HCT116 (cell line): Measurements from ENCODE around the gene SLC25A21. TPM values are rescaled to one million over a fixed set of nuclear protein-coding genes. Genes with fewer than 3 reads are reported as not detected.

Experiments used
- ATAC-seq: fragments of 200-7000 bp; cut with Tn5 transposase; 2 replicates; pipeline ENCODE4 v1.9.1; 2020; ENCODE audit warnings: mild to moderate bottlenecking, moderate library complexity
- BruUV-seq: library from RNA; stranded (reverse); fragments of 400-500 nt; replicated peaks from 2 replicates; lab custom pipeline; 2021; lab: Mats Ljungman, UMichigan
- CTCF ChIA-PET: fragments of 300-600 bp; sonication (Branson Sonifier 250); formaldehyde crosslinking; loops from one replicate; lab custom pipeline; 2021; ENCODE audit warnings: antibody characterized with exemption; lab: Charles Lee
- POLR2A ChIA-PET: fragments of 300-600, 350-600 bp; sonication (Branson Sonifier 250); formaldehyde crosslinking; loops from one replicate; lab custom pipeline; 2021; ENCODE audit warnings: antibody characterized with exemption; lab: Charles Lee
- RAD21 ChIA-PET, 2 experiments: fragments of 300-600 bp; sonication (Branson Sonifier 250); formaldehyde crosslinking; loops; one replicate each; lab custom pipeline; 2023; ENCODE audit warnings: low total read pairs in 2 of 2; ENCODE audit not compliant: uncharacterized antibody in 2 of 2, unreplicated experiment in 2 of 2, low non-redundant PET in 1 of 2; lab: Charles Lee
- DNase-seq: peaks from one replicate; pipeline ENCODE4 v3.0.0-alpha.2; 2010; ENCODE audit warnings: low read depth, low spot score
- H2AFZ ChIP-seq: fragments of 200-600 bp; shearing (Covaris generic), sonication (generic); 2 replicates; pipeline ENCODE4 v1.6.1; 2017; ENCODE audit warnings: low read depth, mixed run types, mixed read lengths, antibody characterized with exemption, low read length; ENCODE audit not compliant: poor library complexity, severe bottlenecking
- H3K27ac ChIP-seq: 2 replicates; pipeline ENCODE4 v1.5.1; 2012; ENCODE audit warnings: low read depth, low read length
- H3K27me3 ChIP-seq: fragments of 200-600 bp; sonication (generic); 2 replicates; pipeline ENCODE4 v1.6.1; 2016; ENCODE audit warnings: mixed run types, low read length, mixed read lengths; ENCODE audit not compliant: insufficient read depth
- H3K36me3 ChIP-seq, 2 experiments: fragments of 200-500 bp in 1 of 2; fragments of 200-600 bp in 1 of 2; sonication (Bioruptor generic) in 1 of 2; sonication (generic) in 1 of 2; 2 replicates each; pipeline versions ENCODE4 v1.5.1 to v1.6.1; 2014 to 2016; ENCODE audit warnings: low read length in 2 of 2, inconsistent platforms in 1 of 2, mixed read lengths in 1 of 2, mixed run types in 1 of 2; ENCODE audit not compliant: insufficient read depth in 2 of 2, control insufficient read depth in 1 of 2
- H3K4me1 ChIP-seq, 2 experiments: fragments of 200-600 bp in 1 of 2; sonication (generic) in 1 of 2; 2 replicates each; pipeline versions ENCODE4 v1.5.1 to v1.6.1; 2012 to 2017; ENCODE audit warnings: low read length in 2 of 2, inconsistent platforms in 1 of 2, mild to moderate bottlenecking in 1 of 2, mixed read lengths in 1 of 2, mixed run types in 1 of 2, moderate library complexity in 1 of 2; ENCODE audit not compliant: insufficient read depth in 2 of 2, control insufficient read depth in 1 of 2
- H3K4me2 ChIP-seq: fragments of 200-600 bp; sonication (generic); 2 replicates; pipeline ENCODE4 v1.6.1; 2017; ENCODE audit warnings: mixed run types, low read length, mixed read lengths
- H3K4me3 ChIP-seq, 2 experiments: fragments of 200-600 bp in 1 of 2; sonication (generic) in 1 of 2; replicated peaks in 1 of 2; 2 replicates each; pipeline ENCODE4 v1.5.1; 2011 to 2016; ENCODE audit warnings: low read length in 2 of 2, control low read depth in 1 of 2, low read depth in 1 of 2, mild to moderate bottlenecking in 1 of 2, mixed read lengths in 1 of 2, mixed run types in 1 of 2
- H3K79me2 ChIP-seq: fragments of 200-600 bp; sonication (generic); 2 replicates; pipeline ENCODE4 v1.6.1; 2017; ENCODE audit warnings: mild to moderate bottlenecking, mixed run types, low read length, moderate library complexity, mixed read lengths; ENCODE audit not compliant: insufficient read depth
- H3K9ac ChIP-seq: fragments of 200-600 bp; sonication (generic); 2 replicates; pipeline ENCODE4 v1.6.1; 2016; ENCODE audit warnings: low read length, mixed read lengths
- H3K9me2 ChIP-seq: fragments of 200-600 bp; sonication (generic), shearing (Covaris generic); 2 replicates; pipeline ENCODE4 v1.6.1; 2017; ENCODE audit warnings: mixed run types, mild to moderate bottlenecking, moderate library complexity; ENCODE audit not compliant: insufficient read depth
- H3K9me3 ChIP-seq, 2 experiments: fragments of 200-500 bp in 1 of 2; fragments of 200-600 bp in 1 of 2; sonication (Bioruptor generic) in 1 of 2; sonication (generic) in 1 of 2; 2 replicates each; pipeline ENCODE4 v1.6.1; 2014 to 2017; ENCODE audit warnings: low read length in 2 of 2, mixed read lengths in 2 of 2, inconsistent platforms in 1 of 2, low read depth in 1 of 2, mild to moderate bottlenecking in 1 of 2, mixed run types in 1 of 2, moderate library complexity in 1 of 2; ENCODE audit not compliant: control insufficient read depth in 1 of 2, insufficient read depth in 1 of 2
- H4K20me1 ChIP-seq: fragments of 200-600 bp; sonication (generic), shearing (Covaris generic); 2 replicates; pipeline ENCODE4 v1.6.1; 2017; ENCODE audit warnings: mixed run types, mild to moderate bottlenecking, moderate library complexity; ENCODE audit not compliant: insufficient read depth
- CBX3 ChIP-seq: IDR thresholded peaks from 2 replicates; pipeline ENCODE4 v1.6.1; 2012; ENCODE audit warnings: low read depth
- CEBPB ChIP-seq: IDR thresholded peaks from 2 replicates; pipeline ENCODE4 v1.6.1; 2012; ENCODE audit warnings: low read depth
- CTCF ChIP-seq, 3 experiments: fragments of 200-600 bp in 1 of 3; sonication (generic) in 1 of 3; IDR thresholded peaks in 2 of 3; conservative IDR thresholded peaks in 1 of 3; 2 replicates each; pipeline ENCODE4 v1.5.1; 2012 to 2017; ENCODE audit warnings: low read depth in 2 of 3, low read length in 2 of 3, antibody characterized with exemption in 1 of 3, borderline replicate concordance in 1 of 3, control low read depth in 1 of 3, mild to moderate bottlenecking in 1 of 3, mixed read lengths in 1 of 3, mixed run types in 1 of 3, moderate library complexity in 1 of 3; ENCODE audit not compliant: insufficient read depth in 1 of 3
- ELF1 ChIP-seq: IDR thresholded peaks from 2 replicates; pipeline ENCODE4 v1.6.1; 2012; ENCODE audit warnings: low read depth, borderline replicate concordance
- FOSL1 ChIP-seq: IDR thresholded peaks from 2 replicates; pipeline ENCODE4 v1.6.1; 2012; ENCODE audit warnings: low read depth
- JUND ChIP-seq: IDR thresholded peaks from 2 replicates; pipeline ENCODE4 v1.6.1; 2012
- MAX ChIP-seq: IDR thresholded peaks from 2 replicates; pipeline ENCODE4 v1.6.1; 2012
- POLR2A ChIP-seq: IDR thresholded peaks from 2 replicates; pipeline ENCODE4 v1.7.0; 2011; ENCODE audit warnings: borderline replicate concordance; ENCODE audit not compliant: insufficient read depth, insufficient read length; ENCODE audit errors: extremely low read depth
- POLR2AphosphoS5 ChIP-seq: IDR thresholded peaks from 2 replicates; pipeline ENCODE4 v1.6.1; 2011; ENCODE audit warnings: mild to moderate bottlenecking, low read depth, low read length, moderate library complexity
- RAD21 ChIP-seq: IDR thresholded peaks from 2 replicates; pipeline ENCODE4 v1.6.1; 2012; ENCODE audit warnings: low read depth, mild to moderate bottlenecking
- SRF ChIP-seq: IDR thresholded peaks from 2 replicates; pipeline ENCODE4 v1.6.1; 2012; ENCODE audit warnings: low read depth
- TCF7L2 ChIP-seq: IDR thresholded peaks from 2 replicates; pipeline ENCODE4 v1.7.0; 2011; ENCODE audit warnings: borderline replicate concordance, inconsistent platforms; ENCODE audit not compliant: insufficient read depth, insufficient read length; ENCODE audit errors: extremely low read depth
- YY1 ChIP-seq: IDR thresholded peaks from 2 replicates; pipeline ENCODE4 v1.6.1; 2011; ENCODE audit warnings: low read length, low read depth, moderate library complexity, mild to moderate bottlenecking; ENCODE audit not compliant: insufficient replicate concordance; ENCODE audit errors: extremely low read depth
- ZBTB33 ChIP-seq: IDR thresholded peaks from 2 replicates; pipeline ENCODE4 v1.6.1; 2011; ENCODE audit warnings: mild to moderate bottlenecking, low read length, moderate library complexity; ENCODE audit not compliant: insufficient replicate concordance; ENCODE audit errors: extremely low read depth
- ZFX ChIP-seq: fragments of 450-650 bp; IDR thresholded peaks from 2 replicates; pipeline ENCODE4 v1.6.1; 2017
- ZNF274 ChIP-seq: fragments of 200-500 bp; sonication (Bioruptor generic); IDR thresholded peaks from 2 replicates; pipeline ENCODE4 v1.6.1; 2014; ENCODE audit warnings: mild to moderate bottlenecking, low read depth, low read length, inconsistent platforms
- intact Hi-C: fragments of 100-400 bp; cut with micrococcal nuclease; formaldehyde crosslinking; loops from 2 replicates; pipeline ENCODE4 v1.10.0; 2022
- total RNA-seq: library from RNA; stranded (reverse); gene quantifications from one replicate; pipeline ENCODE4 v1.2.1, GENCODE V29; 2021; ENCODE audit not compliant: unreplicated experiment

Gene SLC25A21
- total RNA-seq, 1 experiment from 2014 or later = 3.5 TPM

GRCh38 chr14:36935976-36936678 is 236.3 kb downstream of the SLC25A21 start:
- no peak for TF ChIP-seq YY1
- TF ChIP-seq CBX3 = no peak
- no peak for TF ChIP-seq ZFX
- no peak for TF ChIP-seq POLR2AphosphoS5
- TF ChIP-seq RAD21 = no peak
- no peak for TF ChIP-seq ELF1
- no peak for TF ChIP-seq CEBPB
- Histone ChIP-seq H2AFZ (no peak overlapping the region), H3K4me1 (no peaks in the 10 kb centered on the region), H3K27ac (no peak overlapping the region), H3K9me3 (no peaks in the 10 kb centered on the region), H3K9ac (no peak overlapping the region), H3K27me3 (no peaks in the 10 kb centered on the region), H3K36me3 (no peaks in the 10 kb centered on the region), H3K9me2 (no peaks in the 10 kb centered on the region), H3K4me2 (no peak overlapping the region), H3K79me2 (no peaks in the 10 kb centered on the region), H4K20me1 (no peaks in the 10 kb centered on the region), H3K4me3 (no peak overlapping the region)
- no TSS peak for BruUV-seq
- POLR2A ChIA-PET = no interaction called here
- DNase-seq (no peak), ATAC-seq (no peak)
- intact Hi-C loops = no loop called here
- CTCF ChIA-PET = interaction anchor here (1.3 kb wide), 1 partner anchor 214 kb away, joined by 3 read pairs; no protein-coding TSS in a partner anchor
- RAD21 ChIA-PET = no interaction called here

- no TSS peak for BruUV-seq
- Histone ChIP-seq H3K36me3 (no peaks in the 10 kb centered on the region), H3K9me3 (no peaks in the 10 kb centered on the region), H3K4me1 (no peaks in the 10 kb centered on the region), H3K27ac (no peak overlapping the region), H3K9ac (no peak overlapping the region), H2AFZ (no peak overlapping the region), H3K27me3 (no peaks in the 10 kb centered on the region), H3K79me2 (no peaks in the 10 kb centered on the region), H3K4me2 (no peak overlapping the region), H4K20me1 (no peaks in the 10 kb centered on the region), H3K9me2 (no peaks in the 10 kb centered on the region), H3K4me3 (no peak overlapping the region)
- intact Hi-C loops = no loop called here
- DNase-seq = no peak
- ChIA-PET POLR2A (no interaction called here), CTCF (no interaction called here), RAD21 (no interaction called here)
- no peak for ATAC-seq
- TF ChIP-seq FOSL1 = no peak
- no peak for TF ChIP-seq RAD21
- TF ChIP-seq YY1 = no peak
- no peak for TF ChIP-seq ZNF274
- no peak for TF ChIP-seq POLR2A
- no peak for TF ChIP-seq MAX
- no peak for TF ChIP-seq SRF
- TF ChIP-seq JUND = no peak
- TF ChIP-seq TCF7L2 = no peak
- no peak for TF ChIP-seq CBX3
- no peak for TF ChIP-seq POLR2AphosphoS5
- TF ChIP-seq ELF1 = no peak
- TF ChIP-seq ZBTB33 = no peak
- no peak for TF ChIP-seq CTCF (IDR thresholded peaks at IDR 0.05 in 2 of 3, conservative IDR thresholded peaks at IDR 0.05 in 1 of 3; ENCODE audit: borderline replicate concordance in 1 of 3, insufficient read depth in 1 of 3, low read depth in 2 of 3, low read length in 2 of 3)
- no peak for TF ChIP-seq CEBPB
These were observed 238.1 kb downstream of the SLC25A21 start for GRCh38 chr14:36934304-36934703.
